Stimulated activated CD4-positive, alpha-beta T cell treated with anti-CD3 and anti-CD28 coated beads, Interleukin-1b, Interleukin-23, amount 100 ng/mL, for 24 hours (primary cell): Measurements from ENCODE around the gene SMTNL2.
A peak's percentile ranks its signal among the peaks of the same experiment; 100 is the strongest.

Source experiments
- DNase-seq, 4 experiments: peaks; one replicate each; pipeline ENCODE4 v3.0.0-alpha.2; 2020; ENCODE audit warnings: low read depth in 4 of 4, low spot score in 1 of 4

SMTNL2 gene

GRCh38 chr17:4545217-4545951 is 38.9 kb upstream of the SMTNL2 start:
- no peak for DNase-seq

DNA sequence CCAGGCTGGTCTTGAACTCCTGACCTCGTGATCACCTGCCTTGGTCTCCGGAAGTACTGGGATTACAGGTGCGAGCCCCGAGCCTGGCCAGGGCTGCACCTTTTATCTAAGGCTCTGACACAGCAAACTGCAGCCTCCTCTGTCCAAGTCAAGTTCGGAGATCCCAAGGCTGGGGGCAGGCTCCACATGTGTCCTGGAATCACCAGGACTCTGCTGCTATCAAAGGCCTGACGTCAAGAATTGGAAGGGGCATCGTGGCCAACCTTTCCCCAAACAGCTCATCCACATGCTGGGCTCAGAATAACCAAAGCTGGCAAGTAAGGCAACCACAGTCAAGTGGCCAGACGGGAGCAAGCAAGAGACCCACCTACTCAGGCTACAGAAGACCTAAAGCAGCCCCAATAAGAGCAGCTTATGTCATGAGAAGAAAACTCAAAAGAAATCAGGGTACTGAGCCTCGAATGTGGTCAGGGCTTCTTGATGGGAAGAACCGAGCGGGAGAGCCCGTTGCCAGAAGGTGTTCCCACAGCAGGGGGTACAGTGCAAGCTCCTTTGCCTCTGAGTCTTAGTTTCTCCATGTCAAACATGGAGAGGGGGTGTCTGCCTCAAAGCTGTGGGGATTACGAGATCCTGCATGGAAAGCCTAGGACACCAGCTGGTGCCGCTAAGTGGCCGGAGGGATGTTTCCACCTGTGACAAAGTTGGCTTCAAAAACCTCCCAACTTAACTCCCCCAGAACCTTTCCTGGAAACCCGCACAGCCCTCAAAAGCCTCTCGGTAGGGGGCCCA is 37.0 kb upstream of the SMTNL2 start:
- no peak for DNase-seq

DNA sequence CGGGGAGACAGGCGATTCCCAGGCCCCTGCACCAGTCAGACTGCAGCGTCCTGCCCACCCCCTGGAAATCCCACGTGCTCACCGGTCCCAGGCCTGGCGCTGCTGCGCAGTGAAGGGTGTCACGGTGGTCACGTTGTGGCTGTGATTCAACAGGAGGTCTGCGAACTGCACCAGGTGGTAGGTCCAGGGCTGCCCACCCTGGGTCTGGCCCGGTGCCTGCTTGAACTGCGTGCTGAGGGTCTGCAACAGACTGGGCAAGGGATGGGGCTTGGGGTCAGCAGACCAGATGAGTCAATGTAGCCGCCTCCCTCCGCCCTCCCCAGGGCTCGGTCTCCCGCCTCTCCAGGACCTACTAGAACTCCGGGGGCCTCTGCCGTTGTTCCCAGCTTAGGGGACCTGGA is 36.3 kb upstream of the SMTNL2 start:
- no peak for DNase-seq

DNA sequence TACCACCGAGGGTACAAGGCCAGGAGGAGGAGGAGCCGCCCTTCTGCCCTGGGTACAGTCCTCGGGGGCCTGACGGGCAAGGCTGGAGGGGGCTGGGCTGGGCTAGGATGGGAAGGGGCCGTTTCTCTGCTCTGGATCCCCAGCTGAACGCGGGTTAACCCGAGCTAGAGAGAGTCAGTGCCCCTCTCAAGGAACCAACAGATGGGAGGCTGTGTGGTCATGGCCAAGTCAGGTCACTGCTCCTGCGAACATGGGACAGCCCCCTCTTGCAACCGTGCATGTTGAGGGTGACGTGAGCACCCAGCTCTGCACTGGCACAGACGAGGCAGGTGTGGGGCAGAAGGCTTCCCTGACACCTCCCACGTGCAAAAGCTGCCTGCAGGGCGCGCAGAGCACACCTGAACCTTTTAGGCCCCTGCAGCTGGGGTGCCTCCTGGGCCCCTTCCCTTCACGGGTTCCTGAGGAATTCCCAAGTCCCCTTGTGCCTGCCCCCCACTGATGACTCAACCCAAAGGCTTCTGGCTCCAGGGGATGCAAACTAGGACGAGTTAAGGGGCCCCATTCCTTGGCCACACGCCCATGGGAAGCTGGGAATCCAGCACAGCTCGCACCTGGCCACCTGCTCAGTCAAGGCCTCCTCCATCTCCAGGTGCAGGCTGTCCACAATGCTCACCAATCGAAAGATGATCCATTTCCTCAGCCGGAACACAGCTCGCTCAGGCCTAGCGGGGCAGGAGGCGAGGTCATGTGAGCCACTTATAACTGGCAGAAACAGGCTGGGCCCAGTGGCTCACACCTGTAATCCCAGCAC is 35.4 kb upstream of the SMTNL2 start:
- no peak for DNase-seq

GRCh38 chr17:4549781-4550533 is 34.4 kb upstream of the SMTNL2 start:
- DNase-seq: no peak

GRCh38 chr17:4550534-4551039 is 33.7 kb upstream of the SMTNL2 start:
- DNase-seq: no peak

- no peak for DNase-seq
These were observed 33.2 kb upstream of the SMTNL2 start for GRCh38 chr17:4551141-4551540.

DNA sequence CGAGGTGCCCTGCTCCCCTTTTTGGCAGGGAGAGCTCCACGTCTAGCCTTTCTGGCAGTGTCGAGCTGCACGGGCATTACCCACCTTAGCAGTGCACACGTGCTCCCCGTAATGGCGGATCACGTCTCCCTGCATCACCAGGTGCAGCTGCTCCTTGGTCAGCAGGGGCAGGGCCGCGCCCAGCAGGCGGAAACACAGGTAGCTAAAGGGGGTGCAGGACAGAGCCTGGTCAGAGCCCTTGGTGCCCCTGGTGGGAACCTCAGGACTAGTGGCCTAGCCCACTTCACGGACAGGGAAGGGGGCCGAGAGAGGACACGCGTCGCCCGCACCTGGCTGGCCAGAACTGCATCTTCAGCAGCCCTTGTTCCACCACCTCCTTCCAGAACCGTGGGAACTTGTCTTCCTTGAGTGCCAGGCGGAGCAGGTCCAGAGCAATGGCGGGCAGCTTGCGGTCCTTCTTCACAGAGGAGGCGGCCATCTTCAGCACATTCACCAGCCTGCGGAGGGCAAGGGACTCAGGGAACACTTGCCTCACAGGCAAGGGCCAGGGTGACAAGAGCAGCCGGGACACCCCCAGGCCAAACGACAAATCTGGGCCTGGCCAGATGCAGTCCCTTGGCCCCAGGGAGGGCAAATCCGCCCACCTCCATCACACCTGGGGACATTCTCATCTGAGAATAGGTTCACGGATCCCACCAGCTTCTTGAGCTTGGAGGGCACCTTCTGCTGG is 32.4 kb upstream of the SMTNL2 start:
- no peak for DNase-seq

DNA sequence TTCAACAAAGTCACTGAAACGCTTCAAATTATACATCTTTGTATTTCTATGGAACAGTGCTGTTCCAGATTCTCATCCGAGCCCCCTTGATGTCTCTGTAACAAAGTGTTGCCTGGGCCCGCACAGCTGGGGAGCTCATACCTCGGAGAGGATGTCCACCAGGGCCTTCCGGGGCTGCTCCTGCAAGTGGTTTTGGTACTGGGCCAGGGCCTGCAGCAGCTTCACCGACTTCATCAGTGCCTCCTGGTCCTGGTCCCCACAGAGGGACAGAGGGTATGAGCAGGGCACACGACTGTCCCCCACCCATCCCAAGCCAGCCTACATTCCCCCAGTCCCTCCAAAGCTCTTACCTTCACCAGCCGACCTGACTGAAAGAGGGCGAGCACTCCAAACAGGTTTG is 30.7 kb upstream of the SMTNL2 start:
- DNase-seq: no peak

DNA sequence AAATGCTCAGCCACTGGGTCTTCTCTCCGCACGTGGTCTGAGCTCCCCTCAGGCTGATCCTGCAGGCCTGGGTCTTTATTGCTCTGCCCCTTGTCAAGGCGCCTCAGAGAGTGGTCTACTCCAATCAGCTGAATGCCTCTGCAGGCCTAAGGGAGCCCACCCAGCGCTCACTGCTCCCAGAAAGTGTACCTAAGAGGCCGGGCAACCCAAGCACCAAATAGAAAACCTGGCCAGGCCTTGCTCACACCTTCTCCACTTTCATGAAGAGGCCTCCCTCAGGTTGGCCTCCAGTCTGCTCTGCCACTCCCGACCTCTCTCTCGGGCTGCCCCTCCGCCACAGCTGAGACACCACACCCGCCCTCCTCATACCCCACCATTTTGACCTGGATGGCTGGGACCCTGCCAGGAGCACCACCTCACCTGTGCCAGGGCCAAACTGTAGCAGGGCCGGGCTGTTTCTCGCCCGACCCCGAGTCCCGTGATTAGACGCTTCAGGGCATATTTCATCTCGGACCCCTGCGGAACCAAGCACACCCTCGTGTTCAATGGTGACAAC is 29.8 kb upstream of the SMTNL2 start:
- DNase-seq: no peak

DNA sequence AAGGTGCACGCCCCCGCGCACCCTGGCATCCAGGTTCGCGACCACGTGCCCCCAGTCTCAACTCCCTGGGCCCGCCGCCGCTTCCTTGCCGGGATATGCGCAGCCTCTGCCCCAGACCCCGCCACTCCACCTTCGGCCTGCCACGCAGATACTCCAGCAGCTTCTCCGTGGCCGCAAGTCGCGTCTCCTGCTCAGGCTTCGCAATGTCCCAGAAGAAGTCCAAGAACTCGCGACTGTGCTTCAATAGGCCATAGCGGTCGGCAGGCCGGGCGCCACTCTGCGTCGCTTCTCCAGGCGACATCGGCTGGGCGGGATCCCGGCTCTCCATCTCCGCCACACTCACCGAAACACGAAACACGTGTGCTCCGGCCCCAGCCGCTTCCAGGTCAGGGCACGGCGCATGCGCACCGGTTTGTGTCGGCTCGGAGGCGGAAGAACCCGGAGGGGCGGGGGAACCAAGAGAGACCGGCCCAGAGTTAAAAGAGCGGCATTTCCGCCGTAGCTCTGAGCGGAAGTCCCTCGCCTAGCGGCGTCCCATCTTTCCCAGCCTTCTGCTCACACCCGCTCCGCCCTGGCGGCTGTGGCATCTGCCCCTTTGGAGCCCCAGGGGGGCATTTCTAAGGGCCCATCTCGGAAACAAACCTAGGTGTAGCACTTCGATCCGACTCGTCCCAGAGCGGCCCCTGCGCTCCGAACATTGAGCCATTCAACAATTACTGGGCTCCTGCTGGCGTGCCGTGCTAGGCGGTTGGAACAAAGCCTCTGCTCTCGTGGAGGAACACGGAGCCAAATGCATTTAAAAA is 29.1 kb upstream of the SMTNL2 start, which contains the start of gene MYBBP1A:
Gene MYBBP1A, minus strand, starts transcription at position 388 of the 803 bp plus-strand sequence. Its CDS starts 60 bp downstream, at position 328.
- peak; percentile 96 to 98 (median 98) for DNase-seq

- DNase-seq: no peak
These were observed 28.2 kb upstream of the SMTNL2 start for GRCh38 chr17:4555873-4556759.

DNA sequence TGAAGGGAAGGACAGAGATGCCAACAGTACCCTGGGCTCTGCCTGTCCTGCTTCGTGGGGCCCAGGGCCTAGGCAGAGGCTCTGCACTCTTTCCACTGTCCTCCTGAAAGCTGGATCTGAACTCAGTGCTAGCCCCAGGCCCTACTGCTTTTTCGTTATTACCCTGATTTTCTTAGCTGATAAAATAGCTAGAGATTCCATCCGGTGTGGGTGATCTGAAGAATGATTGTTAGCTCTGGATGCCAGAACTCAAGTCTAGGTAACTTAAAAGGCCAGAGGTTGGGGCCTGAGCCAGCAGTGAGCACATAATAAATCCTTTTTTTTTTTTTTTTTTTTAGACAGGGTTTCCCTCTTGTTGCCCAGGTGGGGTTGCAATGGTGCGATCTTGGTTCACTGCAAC is 27.3 kb upstream of the SMTNL2 start:
- no peak for DNase-seq

GRCh38 chr17:4557626-4558346 is 26.5 kb upstream of the SMTNL2 start:
- DNase-seq: no peak

DNA sequence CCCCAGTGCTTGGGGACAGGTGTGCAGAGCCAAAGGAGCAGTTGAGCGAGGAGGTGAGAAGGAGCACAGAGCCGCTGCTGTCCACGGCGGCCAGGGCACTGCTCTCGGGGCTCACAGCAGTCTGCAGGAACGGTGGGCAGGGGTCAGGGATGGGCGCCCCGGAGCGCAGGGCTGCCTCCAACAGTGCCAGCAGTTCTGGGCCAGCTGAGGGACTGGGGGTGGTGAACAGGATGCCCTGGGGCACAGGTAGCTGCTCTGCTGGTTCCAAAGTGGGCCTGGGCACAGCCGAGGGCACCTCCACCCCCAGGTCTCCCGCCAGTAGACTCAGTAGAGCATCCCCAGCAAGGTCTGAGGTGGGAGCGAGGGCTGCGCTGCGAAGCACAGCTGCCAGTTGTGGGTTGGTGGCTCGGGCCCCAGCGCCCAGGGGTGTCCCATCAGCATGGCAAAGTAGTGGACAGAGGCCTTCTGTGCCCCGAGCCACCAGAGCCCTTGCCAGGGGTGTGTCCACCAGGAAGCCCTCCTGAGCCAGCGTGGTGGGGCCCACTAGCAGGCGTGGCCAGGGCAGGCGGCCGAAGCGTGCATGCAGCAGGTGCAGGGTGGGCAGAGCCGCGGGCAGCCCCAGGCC is 25.9 kb upstream of the SMTNL2 start:
- no peak for DNase-seq

GRCh38 chr17:4559139-4559791 is 25.1 kb upstream of the SMTNL2 start:
- no peak for DNase-seq
